ENCODE measurements around the gene P4HB. TPM values are rescaled to one million over a fixed set of nuclear protein-coding genes. Genes with fewer than 3 reads are reported as not detected.
"Not testable (repeated sequence)": the region's sequence is repeated elsewhere in the genome, so short reads cannot be mapped to it uniquely, and the experiment has no call there.

The P4HB gene
- polyA plus RNA-seq, 1 experiment = 122 TPM

GRCh38 chr17:81840826-81841778 lies 19.2 kb downstream of the P4HB start:
- no peak overlapping the region for H3K4me3 ChIP-seq (ENCODE audit: low read depth, low read length)
- POLR2A ChIA-PET = no interaction called here
- no peak for TF ChIP-seq CTCF (IDR thresholded peaks at IDR 0.05; ENCODE audit: insufficient read depth, low read depth, low read length)
- DNase-seq (ENCODE audit: low read depth) = no peak
- peaks cover 29% of the 10 kb centered on the region for H3K36me3 ChIP-seq (ENCODE audit: control insufficient read depth, insufficient read depth, low read length)
- CTCF ChIA-PET = no interaction called here
- H3K27me3 ChIP-seq (ENCODE audit: control insufficient read depth, insufficient read depth, low read length) = no peaks in the 10 kb centered on the region

- H3K27me3 ChIP-seq (ENCODE audit: control insufficient read depth, insufficient read depth, low read length); POLR2A ChIA-PET; DNase-seq (ENCODE audit: low read depth); CTCF ChIA-PET; H3K4me3 ChIP-seq (ENCODE audit: low read depth, low read length): not testable (repeated sequence)
- peaks cover 20% of the 10 kb centered on the region for H3K36me3 ChIP-seq (ENCODE audit: control insufficient read depth, insufficient read depth, low read length)
Observed at GRCh38 chr17:81840059-81840458, 20.3 kb downstream of the P4HB start.

GRCh38 chr17:81839301-81839700 lies 21.0 kb downstream of the P4HB start:
- H3K27me3 ChIP-seq (ENCODE audit: control insufficient read depth, insufficient read depth, low read length) = no peaks in the 10 kb centered on the region
- POLR2A ChIA-PET = no interaction called here
- H3K4me3 ChIP-seq (ENCODE audit: low read depth, low read length) = no peak overlapping the region
- CTCF ChIA-PET = no interaction called here
- H3K36me3 ChIP-seq (ENCODE audit: control insufficient read depth, insufficient read depth, low read length) = peaks cover 13% of the 10 kb centered on the region
- DNase-seq (ENCODE audit: low read depth) = no peak
- TF ChIP-seq CTCF (IDR thresholded peaks at IDR 0.05; ENCODE audit: insufficient read depth, low read depth, low read length) = no peak

GRCh38 chr17:81838753-81839255 lies 21.5 kb downstream of the P4HB start:
- TF ChIP-seq CTCF (IDR thresholded peaks at IDR 0.05; ENCODE audit: insufficient read depth, low read depth, low read length) = no peak
- Histone ChIP-seq H3K36me3 (ENCODE audit: control insufficient read depth, insufficient read depth, low read length) (peaks cover 10% of the 10 kb centered on the region), H3K27me3 (ENCODE audit: control insufficient read depth, insufficient read depth, low read length) (no peaks in the 10 kb centered on the region), H3K4me3 (ENCODE audit: low read depth, low read length) (no peak overlapping the region)
- no peak for DNase-seq (ENCODE audit: low read depth)
- POLR2A ChIA-PET = no interaction called here
- CTCF ChIA-PET = no interaction called here

GRCh38 chr17:81837641-81838040 lies 22.7 kb downstream of the P4HB start:
- Histone ChIP-seq H3K27me3 (ENCODE audit: control insufficient read depth, insufficient read depth, low read length) (no peaks in the 10 kb centered on the region), H3K36me3 (ENCODE audit: control insufficient read depth, insufficient read depth, low read length) (peaks cover 3% of the 10 kb centered on the region), H3K4me3 (ENCODE audit: low read depth, low read length) (no peak overlapping the region)
- DNase-seq (ENCODE audit: low read depth) = peak; percentile 69
- ChIA-PET POLR2A (no interaction called here), CTCF (no interaction called here)
- TF ChIP-seq CTCF (IDR thresholded peaks at IDR 0.05; ENCODE audit: insufficient read depth, low read depth, low read length) = no peak
